ENCODE results near the gene ALDOA.

Gene ALDOA

DNA sequence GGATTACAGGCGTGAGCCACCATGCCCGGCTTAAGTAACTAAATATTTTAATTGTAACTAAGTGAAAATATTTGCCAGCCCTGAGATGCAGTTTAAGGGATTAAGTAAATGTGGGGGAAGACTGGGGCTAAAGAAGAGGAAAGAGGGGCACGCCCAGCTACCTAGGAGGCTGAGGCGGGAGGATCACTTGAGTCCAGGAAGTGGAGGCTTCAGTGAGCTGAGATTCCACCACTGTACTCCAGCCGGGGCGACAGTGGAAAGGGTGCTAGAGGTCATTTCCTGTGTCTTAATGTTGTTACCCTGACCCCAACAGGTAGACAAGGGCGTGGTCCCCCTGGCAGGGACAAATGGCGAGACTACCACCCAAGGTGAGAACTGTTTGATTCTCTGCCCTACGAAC lies 2.8 kb downstream of the ALDOA start:
- Histone ChIP-seq H3K27me3 (replicated peaks; ENCODE audit: control insufficient read depth, insufficient read depth, low read length) (no peaks in the 10 kb centered on the region), H3K4me3 (replicated peaks; ENCODE audit: low read depth, low read length) (no peak overlapping the region), H3K36me3 (ENCODE audit: control insufficient read depth, insufficient read depth, low read length) (peaks cover 36% of the 10 kb centered on the region)
- no peak for TF ChIP-seq CTCF (IDR thresholded peaks at IDR 0.05; ENCODE audit: insufficient read depth, low read length, poor library complexity, severe bottlenecking)
- DNase-seq (ENCODE audit: extremely low read depth, insufficient read length): no peak

DNA sequence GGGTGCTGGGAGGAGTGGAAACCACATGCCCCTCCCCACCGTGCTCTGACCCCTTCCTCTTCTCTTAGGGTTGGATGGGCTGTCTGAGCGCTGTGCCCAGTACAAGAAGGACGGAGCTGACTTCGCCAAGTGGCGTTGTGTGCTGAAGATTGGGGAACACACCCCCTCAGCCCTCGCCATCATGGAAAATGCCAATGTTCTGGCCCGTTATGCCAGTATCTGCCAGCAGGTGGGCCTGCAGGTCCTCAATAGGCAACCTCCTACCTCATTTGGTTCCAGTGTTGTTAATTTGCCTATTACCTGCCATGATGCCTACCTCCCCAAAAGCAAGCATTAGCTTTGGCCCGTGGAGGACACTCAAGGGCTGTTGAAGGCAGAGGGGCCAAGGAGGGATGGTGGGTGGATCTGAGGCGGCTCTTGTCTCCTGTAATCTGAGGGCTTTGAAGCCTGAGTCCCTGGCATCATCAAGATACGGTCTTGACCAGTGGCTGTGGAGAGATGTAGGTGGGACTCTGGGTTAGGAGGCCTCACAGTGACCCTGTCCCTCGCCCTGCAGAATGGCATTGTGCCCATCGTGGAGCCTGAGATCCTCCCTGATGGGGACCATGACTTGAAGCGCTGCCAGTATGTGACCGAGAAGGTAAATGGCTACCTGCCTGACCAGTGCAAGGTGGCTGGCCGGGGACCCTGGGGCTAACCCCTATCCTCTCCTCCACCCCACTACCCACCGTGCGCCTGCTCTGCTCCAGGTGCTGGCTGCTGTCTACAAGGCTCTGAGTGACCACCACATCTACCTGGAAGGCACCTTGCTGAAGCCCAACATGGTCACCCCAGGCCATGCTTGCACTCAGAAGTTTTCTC lies 3.4 kb downstream of the ALDOA start:
- peak; percentile 44 for TF ChIP-seq CTCF (IDR thresholded peaks at IDR 0.05; ENCODE audit: insufficient read depth, low read length, poor library complexity, severe bottlenecking)
- Histone ChIP-seq H3K4me3 (replicated peaks; ENCODE audit: low read depth, low read length) (no peak overlapping the region), H3K36me3 (ENCODE audit: control insufficient read depth, insufficient read depth, low read length) (peaks cover 36% of the 10 kb centered on the region), H3K27me3 (replicated peaks; ENCODE audit: control insufficient read depth, insufficient read depth, low read length) (no peaks in the 10 kb centered on the region)
- no peak for DNase-seq (ENCODE audit: extremely low read depth, insufficient read length)

DNA sequence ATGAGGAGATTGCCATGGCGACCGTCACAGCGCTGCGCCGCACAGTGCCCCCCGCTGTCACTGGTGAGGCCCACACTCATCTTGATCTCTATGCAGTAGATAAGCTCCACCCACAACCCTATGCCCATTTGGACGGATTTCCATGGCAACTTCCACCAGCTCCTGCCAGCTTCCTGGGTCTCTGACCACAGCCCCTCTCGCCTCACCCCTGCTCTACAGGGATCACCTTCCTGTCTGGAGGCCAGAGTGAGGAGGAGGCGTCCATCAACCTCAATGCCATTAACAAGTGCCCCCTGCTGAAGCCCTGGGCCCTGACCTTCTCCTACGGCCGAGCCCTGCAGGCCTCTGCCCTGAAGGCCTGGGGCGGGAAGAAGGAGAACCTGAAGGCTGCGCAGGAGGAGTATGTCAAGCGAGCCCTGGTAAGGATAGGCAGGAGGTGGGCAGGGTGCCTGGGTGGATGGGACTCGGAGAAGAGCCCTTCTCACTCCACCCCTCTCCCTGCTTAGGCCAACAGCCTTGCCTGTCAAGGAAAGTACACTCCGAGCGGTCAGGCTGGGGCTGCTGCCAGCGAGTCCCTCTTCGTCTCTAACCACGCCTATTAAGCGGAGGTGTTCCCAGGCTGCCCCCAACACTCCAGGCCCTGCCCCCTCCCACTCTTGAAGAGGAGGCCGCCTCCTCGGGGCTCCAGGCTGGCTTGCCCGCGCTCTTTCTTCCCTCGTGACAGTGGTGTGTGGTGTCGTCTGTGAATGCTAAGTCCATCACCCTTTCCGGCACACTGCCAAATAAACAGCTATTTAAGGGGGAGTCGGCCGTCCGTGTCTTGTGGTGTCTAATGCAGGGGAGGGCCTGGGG lies 4.3 kb downstream of the ALDOA start:
- H3K4me3 ChIP-seq (replicated peaks; ENCODE audit: low read depth, low read length): no peak overlapping the region
- peaks cover 36% of the 10 kb centered on the region for H3K36me3 ChIP-seq (ENCODE audit: control insufficient read depth, insufficient read depth, low read length)
- H3K27me3 ChIP-seq (replicated peaks; ENCODE audit: control insufficient read depth, insufficient read depth, low read length): no peaks in the 10 kb centered on the region
- TF ChIP-seq CTCF (IDR thresholded peaks at IDR 0.05; ENCODE audit: insufficient read depth, low read length, poor library complexity, severe bottlenecking): no peak
- no peak for DNase-seq (ENCODE audit: extremely low read depth, insufficient read length)

DNA sequence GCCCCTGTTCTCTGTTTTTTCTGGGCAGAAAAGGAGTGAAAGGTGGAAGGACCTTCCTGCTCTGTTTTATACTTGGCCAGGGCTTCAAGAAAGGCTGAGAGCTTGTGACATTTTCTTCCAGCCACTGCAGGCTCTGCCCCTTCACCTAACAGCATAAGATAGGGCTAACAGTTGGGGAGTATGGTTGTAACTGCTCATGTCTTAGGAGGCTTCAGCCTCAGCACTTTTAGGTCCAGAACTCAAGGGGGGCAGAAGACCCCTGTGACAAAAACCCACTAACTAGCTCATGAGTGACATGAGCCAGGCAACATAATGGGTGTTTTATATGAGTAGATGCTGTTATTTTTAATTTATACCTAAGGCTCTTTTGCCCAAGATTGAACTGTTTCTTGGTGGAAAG lies 4.9 kb downstream of the ALDOA start:
- no peak overlapping the region for H3K4me3 ChIP-seq (replicated peaks; ENCODE audit: low read depth, low read length)
- DNase-seq (ENCODE audit: extremely low read depth, insufficient read length): no peak

More for the DNA sequence above, 4.9 kb downstream of the ALDOA start:
- no peak for TF ChIP-seq CTCF (IDR thresholded peaks at IDR 0.05; ENCODE audit: insufficient read depth, low read length, poor library complexity, severe bottlenecking)
- no peaks in the 10 kb centered on the region for H3K27me3 ChIP-seq (replicated peaks; ENCODE audit: control insufficient read depth, insufficient read depth, low read length)
- H3K36me3 ChIP-seq (ENCODE audit: control insufficient read depth, insufficient read depth, low read length): peaks cover 36% of the 10 kb centered on the region
